Pulmonary artery endothelial cell (primary cell): ENCODE data around the gene RNASE2. TPM values are rescaled to one million over a fixed set of nuclear protein-coding genes. Genes with fewer than 3 reads are reported as not detected.
A peak's percentile ranks its signal among the peaks of the same experiment; 100 is the strongest.
"Not testable (repeated sequence)": the region's sequence is repeated elsewhere in the genome, so short reads cannot be mapped to it uniquely, and the experiment has no call there.

Experiments
- DNase-seq: peaks from one replicate; pipeline ENCODE4 v3.0.0-alpha.2; 2011; ENCODE audit warnings: low read depth, low spot score
- total RNA-seq: library from RNA; depleted of rRNA; stranded (reverse); fragments of >200 nt; gene quantifications from 2 replicates; pipeline ENCODE4 v1.2.3, GENCODE V29; 2014

Gene RNASE2
- total RNA-seq, result not detected in 2 replicates

DNA sequence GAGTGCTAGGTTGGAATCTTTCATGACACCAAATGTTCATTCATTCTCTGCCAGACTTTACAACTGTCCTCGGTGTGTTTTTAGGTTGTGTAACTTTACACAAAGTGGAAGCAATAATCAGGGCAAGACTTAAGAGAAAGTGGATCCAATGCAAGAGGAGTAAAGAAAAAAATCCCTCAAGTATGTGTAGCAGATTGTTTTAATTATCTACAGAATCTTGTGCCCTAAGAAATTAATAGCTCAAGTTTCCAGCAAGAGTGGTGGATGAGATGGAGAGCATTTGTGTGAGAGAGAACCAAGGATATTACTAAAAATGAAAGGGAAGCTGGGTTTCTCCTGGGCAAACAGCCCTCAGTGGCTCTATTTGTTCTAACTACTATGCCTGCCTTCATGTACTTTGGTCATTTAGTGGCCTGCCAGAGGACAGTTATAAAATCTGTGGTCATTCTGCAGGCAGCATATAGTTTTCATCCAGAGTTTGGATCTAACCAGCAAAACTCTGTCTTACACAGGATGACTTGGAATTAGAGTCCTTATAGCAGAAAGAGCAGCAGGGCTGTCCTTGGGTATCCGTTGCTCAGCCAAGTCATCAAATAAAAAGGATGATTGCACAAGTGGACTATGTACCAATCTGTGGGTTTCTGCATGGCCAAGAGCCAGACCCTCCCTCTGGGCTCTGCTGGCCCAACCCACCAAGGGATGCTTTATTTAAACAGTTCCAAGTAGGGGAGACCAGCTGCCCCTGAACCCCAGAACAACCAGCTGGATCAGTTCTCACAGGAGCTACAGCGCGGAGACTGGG is at the start of gene RNASE2:
Gene RNASE2, plus strand, starts transcription at position 752 of the 802 bp plus-strand sequence. CDS start 285 bp downstream, outside the sequence.
- not testable (repeated sequence) for DNase-seq

DNA sequence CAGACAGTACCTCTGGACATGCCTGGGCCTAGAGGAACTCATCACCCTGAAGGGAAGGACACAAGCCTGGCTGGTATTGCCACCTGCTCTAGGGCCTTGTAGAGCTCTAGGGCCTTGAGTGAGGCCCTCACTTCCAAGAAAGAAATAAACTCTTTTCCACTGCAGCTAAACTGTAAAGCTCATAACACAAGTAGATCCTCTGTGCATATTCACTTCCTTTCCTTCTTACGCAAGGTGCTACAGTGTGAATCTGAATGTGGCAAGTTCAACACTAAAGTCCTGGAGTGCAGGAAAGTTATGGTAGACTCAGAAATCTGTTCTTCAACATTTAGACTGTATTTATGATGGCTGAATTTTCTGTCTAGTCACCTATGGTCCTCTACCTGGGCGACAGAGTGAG is 49.6 kb upstream of the RNASE2 start:
- DNase-seq, result no peak

DNA sequence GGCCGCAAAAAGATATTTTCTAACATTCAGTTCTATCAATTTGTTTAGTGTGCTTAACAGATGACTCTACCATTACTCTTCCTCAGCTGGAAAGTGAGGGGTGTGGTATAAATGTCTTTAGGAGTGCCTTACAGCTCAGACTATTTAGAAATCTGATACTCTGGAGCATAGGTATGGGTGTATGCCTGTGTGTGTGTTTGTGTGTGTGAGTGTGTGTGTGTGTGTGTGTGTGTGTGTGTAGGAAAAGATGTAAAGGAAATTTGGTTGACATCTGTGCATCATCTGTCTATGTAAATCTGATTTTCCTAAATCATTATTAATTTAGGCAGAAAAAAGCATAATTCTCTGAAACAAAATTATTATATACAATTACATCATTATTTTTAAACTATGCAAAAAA is 48.1 kb upstream of the RNASE2 start:
- no peak for DNase-seq

DNA sequence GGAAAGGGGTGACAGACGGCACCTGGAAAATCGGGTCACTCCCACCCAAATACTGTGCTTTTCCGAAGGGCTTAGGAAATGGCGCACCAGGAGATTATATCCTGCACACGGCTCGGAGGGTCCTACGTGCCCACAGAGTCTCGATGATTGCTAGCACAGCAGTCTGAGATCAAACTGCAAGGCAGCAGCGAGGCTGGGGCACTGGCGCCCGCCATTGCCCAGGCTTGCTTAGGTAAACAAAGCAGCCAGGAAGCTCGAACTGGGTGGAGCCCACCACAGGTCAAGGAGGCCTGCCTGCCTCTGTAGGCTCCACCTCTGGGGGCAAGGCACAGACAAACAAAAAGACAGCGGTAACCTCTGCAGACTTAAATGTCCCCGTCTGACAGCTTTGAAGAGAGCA is 44.5 kb upstream of the RNASE2 start:
- not testable (repeated sequence) for DNase-seq

DNA sequence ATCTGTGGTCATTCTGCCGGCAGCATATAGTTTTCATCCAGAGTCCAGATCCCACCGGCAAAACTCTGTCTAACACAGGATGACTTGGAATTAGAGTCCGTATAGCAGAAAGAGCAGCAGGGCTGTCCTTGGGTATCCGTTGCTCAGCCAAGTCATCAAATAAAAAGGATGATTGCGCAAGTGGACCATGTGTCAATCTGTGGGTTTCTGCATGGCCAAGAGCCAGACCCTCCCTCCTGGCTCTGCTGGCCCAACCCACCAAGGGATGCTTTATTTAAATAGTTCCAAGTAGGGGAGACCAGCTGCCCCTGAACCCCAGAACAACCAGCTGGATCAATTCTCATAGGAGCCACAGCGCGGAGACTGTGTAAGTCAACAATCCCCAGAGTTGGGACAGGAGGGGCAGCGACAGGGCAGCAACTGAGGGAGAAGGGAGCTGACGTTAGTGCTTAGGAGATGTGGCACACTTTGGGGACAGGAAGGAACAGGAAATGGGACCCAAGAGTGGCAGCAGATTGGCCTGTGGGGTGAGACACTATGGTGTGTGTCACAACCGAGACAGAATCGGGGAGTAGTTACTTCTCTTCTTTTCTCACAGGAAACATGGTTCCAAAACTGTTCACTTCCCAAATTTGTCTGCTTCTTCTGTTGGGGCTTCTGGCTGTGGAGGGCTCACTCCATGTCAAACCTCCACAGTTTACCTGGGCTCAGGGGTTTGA is 36.1 kb upstream of the RNASE2 start:
- not testable (repeated sequence) for DNase-seq

DNA sequence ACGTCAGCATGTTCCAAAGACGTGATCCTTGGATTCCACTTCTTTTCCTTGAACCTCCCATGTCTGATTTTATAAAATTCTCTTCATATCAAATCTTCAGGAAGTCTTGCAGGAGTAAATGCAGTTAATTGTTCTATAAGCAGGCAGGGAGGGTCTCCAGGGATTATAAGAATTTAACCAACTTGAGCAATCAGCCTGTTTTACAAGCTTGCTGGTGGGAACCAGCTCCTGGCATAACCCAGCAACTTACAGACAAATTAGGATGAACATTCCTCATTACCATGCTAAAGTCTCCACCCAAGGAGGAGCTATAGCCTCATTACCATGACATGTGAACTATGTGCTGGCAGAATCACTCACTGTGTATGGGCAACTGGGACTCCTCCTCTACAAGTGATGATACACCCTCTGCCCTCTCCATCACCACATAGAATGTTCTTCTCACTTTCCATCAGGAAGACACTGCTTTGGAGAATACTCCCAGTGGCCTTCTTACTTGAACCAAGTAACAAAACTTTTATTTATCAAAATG is 31.5 kb upstream of the RNASE2 start:
- not testable (repeated sequence) for DNase-seq

DNA sequence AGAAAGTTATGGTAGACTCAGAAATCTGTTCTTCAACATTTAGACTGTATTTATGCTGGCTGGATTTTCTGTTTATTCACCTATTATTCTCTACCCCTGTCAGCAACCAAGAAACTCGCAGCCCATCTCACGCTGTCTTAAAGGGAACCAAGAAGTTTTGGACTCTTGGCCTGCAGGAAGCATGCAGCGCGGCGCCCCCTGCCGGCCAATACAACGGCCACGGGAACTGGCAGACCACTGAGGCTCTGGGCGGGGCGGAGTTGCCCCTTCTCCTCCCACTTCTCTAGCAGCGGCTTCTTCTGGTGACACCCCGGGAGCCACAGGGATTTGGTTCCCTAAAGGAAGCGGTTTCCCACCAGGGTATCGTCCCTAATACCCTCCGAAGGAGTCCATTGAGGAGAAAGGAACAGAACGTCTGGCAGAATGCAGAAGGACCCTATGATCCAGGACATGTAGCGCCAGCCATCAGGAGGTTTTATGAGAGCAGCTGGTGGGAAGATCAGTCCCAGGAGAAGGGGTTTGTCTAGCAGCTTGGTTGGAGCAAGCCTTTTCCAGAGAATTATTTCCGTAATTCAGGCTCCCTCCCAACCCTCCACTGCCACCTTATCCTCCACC is 21.0 kb upstream of the RNASE2 start:
- DNase-seq, result no peak

DNA sequence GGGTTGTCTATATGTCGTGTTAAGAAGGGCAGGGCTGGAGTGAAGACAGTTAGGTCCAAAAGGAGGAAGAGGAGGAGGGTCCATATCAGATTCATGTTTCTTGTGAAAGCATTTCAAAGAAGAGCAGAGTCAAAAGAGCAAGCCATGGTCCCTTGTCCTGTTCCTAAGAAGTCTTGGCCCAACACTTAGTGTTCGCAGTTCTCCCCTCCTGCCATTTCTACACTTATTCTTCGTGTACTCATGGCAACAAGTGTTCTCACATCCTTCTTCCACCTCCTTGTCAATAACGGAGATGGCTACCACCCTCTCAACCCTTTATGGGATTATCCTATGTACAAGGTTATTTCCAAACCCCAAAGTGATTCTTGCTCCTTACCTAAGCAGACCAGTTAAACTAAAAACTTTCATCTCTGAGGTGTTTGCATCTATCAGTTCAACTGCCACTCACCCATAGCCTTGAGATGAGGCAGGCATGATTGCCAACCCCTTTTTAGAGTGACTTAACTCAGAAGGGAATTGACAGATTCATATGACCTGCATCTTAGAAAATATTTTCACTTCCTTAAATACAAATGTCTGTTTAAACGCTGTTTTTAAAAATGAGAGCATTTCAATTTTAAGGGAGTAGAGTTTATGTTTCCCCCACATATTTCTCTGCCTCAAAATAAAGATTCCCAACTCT is 19.8 kb upstream of the RNASE2 start:
- no peak for DNase-seq

DNA sequence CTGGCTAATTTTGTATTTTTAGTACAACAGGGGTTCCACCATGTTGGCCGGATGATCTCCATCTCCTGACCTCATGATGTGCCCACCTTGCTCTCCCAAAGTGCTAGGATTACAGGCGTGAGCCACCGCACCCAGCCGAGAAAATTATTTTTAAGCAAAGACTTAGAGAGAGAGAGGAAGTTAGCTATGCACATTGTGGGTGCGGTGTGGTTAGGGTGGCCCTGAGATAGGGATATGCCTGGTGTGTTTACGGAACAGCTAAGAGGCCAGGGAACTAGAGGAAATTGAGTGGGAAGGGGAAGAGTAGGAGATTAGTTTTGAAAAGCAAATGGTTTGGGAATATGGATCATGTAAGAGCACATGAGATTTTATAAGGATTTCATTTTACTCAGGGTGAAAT is 10.1 kb upstream of the RNASE2 start:
- not testable (repeated sequence) for DNase-seq

DNA sequence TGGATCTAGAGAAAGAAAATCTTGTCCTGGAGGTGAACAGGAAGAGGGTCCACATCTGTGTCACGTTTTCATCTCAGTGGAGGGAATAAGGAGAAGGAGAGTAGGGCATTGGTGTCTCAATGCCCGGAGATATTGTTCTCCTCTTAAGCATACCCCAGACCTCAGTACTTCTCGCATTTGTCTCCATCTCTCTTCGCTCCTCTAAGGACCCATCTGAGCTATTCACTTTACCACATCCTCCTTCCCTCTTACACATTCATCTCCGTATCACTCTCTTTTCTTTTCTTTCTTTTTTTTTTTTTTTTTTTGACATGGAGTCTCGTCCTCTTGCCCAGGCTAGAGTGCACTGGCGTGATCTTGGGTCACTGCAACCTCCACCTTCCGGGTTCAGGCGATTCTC is 8.6 kb upstream of the RNASE2 start:
- DNase-seq, result not testable (repeated sequence)

DNA sequence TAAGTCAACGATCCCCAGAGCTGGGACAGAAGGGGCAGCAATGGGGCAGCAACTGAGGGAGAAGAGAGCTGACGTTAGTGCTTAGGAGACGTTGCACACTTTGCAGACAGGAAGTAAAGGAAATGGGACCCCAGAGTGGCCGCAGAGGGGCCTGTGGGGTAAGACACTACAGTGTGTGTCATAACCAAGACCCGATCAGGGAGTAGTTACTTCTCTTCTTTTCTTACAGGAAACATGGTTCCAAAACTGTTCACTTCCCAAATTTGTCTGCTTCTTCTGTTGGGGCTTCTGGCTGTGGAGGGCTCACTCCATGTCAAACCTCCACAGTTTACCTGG is 219 bp downstream of the RNASE2 start:
- not testable (repeated sequence) for DNase-seq

DNA sequence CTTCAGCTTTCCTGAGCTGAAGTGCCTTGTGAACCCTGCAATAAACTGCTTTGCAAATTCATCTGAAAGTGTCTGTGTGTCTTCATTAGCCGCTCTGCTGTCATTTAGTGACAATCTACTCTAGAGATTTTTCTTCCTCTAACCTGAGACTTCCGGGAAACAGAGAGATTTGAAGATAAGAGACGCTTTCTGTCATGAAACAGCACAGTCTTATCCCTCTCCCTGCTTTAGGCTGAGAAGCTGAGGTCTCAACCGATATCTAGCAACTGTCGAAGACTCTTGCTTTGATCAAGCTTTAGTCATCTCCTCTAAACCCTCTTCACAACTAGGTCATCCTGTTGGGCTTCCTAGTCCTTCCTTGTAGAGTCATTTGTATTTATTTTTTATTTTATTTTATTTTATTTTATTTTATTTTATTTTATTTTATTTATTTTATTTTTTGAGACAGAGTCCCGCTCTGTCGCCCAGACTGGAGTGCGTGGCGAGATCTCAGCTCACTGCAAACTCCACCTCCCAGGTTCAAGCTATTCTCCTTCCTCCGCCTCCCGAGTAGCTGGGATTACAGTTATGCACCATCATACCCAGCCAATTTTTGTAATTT is 1.2 kb downstream of the RNASE2 start:
- no peak for DNase-seq

DNA sequence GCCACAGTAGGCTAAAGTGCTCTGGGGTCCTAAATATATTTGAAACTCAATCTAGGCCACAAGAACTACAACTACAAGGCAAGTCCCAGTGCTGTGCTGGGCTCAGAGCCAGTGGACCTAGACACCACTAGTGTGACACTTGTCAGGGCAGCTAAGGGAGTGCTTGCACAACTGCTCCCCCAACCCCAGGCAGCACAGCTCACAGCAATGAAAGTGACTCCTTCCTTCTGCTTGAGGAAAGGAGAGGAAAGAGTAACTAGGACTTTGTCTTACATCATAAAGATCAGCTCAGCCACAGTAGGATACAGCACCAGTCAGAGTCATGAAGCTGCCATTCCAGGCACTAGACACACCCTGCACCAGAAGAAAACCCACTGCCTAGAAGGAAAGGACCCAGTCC is 3.7 kb downstream of the RNASE2 start:
- not testable (repeated sequence) for DNase-seq

DNA sequence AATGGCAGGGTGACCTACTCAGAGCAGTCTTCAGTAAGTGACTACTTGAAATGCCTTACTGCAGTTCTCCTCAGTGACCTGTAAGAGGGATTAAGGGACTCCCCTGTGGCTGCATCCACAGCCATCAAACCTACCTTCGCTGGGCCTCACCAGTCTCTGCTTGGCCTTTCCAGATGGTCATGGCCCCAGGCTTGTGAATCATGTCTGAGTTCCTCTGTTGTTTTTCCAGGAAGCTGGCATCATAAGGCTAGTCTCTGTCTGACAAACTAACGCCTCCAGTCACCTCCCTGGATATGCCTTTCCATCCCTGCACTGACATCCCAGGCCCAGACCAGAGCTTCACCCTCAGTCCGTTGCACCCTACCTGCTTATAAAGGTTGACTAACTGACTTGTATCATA is 14.0 kb downstream of the RNASE2 start:
- DNase-seq, result no peak

DNA sequence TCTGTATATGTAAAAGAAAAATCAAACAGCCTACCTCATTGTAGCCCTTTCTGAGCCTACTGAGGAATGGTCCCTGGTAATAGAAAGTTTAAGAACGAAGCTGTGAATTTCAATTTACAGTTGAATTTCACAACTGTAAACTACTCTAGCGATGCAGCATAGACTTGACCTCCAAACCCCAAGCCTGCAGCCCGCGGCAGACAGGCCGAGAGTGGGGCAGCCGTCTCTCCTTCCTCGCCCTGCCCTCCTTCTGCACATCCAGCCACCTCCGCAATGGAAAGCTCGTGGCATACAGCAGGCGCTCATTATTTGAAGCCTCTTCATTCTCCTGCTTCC is 15.3 kb downstream of the RNASE2 start:
- DNase-seq, result no peak

DNA sequence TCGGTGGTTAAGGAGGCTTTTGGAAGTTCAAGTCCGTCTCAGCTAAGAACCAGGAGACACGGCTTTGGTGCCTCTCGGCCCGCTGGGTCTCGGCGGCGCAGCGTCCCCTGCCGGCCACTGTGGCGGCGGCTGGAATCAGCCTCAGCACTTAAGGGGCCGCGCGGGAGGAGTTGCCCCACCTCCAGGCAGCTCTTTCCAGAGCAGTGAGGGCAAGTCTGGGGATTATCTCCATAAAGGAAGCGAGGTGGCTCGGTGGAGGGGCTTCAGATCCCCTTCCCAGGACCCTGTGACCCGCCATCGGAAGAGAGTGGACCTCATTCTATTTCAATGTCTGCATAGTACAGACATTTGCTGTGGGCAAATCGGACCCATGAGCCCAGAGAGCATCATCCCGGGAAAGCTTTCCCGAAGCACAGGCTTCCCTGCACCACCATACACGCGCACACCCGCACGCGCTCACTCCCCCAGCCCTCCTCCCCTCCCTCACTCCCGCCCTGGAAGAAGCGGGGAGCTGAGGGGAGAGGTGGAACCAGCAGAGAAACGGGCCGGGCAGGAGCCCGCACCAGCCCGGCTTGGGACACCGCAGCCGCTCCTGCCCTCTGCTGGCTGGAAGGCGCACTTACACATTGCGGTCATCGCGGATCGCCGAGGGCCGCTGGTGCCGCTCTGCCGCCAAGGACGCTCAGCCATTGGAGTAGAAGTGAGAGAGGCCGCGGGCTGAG is 15.9 kb downstream of the RNASE2 start:
- DNase-seq, result peak; percentile 53

DNA sequence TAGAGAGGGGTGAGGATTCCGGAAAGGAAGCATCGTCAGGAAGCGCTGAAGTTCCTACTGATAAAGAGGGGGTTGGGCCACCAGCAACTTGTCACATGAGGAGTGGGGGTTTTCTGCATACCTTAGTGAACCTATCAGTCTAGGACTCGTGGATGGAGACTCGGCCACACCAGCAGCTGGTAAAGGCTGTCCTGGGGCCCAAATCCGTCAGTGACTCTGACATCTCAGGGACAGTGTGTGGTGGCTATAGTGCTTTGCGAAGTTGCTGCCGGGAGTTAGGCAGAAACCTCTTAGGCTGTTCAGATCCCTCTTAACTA is 16.4 kb downstream of the RNASE2 start:
- DNase-seq, result no peak

DNA sequence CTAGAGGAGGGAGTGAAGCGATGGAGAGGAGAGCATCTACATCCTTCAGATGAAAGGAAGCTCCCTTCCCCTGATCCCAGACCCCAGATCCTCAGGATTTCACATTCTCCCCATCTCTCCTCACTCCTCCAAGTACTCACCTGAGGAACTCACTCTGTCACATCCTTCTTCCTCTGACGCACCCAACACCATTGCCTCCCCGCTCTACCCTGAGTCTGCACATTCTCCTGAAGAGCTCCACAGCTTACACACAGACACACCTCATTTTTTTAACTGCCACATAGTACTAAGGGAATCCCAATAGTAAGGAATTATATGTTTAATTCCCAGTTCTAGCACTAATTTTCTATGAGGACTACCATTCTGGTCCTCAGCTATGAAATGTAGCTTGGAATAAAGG is 18.2 kb downstream of the RNASE2 start:
- DNase-seq, result no peak

DNA sequence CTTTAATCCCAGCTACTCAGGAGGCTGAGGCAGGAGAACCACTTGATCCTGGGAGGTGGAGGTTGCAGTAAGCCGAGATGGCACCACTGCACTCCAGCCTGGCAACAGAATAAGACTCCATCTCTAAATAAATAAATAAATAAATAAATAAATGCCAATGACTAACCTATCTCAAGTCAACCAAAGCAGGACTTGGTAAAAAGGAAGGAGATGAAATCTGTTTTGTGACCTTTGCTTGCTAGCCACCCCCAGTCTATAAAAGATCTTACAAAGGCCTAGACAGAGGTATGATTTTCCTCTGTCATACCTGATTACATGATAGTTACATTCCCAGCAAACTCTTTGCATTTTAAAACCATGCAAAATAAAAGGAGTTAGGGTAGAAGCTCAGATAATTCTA is 21.0 kb downstream of the RNASE2 start:
- DNase-seq, result peak; percentile 49

DNA sequence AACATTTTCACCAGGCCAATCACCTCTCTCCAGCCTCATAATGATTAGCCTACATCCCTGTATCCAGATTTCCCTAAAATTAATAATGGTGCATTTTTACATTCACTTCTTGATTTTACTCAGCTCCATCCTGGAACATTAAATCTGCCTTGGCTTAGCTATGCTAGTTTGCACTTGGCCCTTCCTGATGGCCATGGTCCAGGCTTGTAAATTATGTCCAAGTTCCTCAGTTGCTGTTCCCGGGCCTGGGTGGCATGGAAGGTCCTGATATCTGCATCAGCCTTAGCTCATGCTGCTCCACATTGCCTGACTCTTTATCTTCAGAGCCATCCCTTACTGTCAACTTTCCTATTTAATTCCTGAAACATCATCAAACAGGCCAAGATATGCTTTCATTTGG is 23.4 kb downstream of the RNASE2 start:
- DNase-seq, result no peak

DNA sequence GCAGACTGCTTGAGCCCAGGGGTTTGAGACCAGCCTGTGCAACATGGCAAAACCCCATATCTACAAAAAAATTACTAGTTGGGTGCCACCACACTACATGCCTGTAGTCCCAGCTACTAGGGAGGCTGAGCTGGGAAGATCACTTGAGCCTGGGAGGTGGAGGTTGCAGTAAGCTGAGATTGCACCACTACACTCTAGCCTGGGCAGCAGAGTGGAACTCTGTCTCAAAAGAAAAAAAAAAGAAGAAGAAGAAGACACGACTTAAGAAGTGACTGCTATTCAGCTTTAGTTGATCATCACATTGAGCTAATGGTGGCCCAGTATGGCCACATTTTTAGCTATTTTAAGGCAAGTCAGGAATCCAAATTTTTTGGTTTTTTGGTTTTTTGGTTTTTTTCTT is 25.6 kb downstream of the RNASE2 start:
- no peak for DNase-seq
